Stomach (tissue), 9 donors: ENCODE data around the gene ADM2. TPM values are rescaled to one million over a fixed set of nuclear protein-coding genes. Genes with fewer than 3 reads are reported as not detected.

Experiments used
- DNase-seq, 2 donors: peaks; one replicate each; pipeline versions ENCODE4 v3.0.0 to v3.0.0-alpha.2; 2013 to 2019
- H3K27ac ChIP-seq, 5 donors: fragments of 200-600 bp in 4 of 5; sonication (generic) in 4 of 5; one replicate each; pipeline ENCODE4 v1.5.1; 2013 to 2019; ENCODE audit warnings: mild to moderate bottlenecking in 1 of 5, moderate library complexity in 1 of 5
- H3K27me3 ChIP-seq, 3 donors: fragments of 200-600 bp; sonication (generic); one replicate each; pipeline ENCODE4 v1.5.1; 2017 to 2019; ENCODE audit warnings: mixed run types in 1 of 3
- H3K36me3 ChIP-seq, 4 donors: fragments of 200-600 bp; sonication (generic); 1 replicate in 3 of 4; 2 replicates in 1 of 4; pipeline ENCODE4 v1.5.1; 2016 to 2019
- H3K4me1 ChIP-seq, 4 donors: fragments of 200-600 bp; sonication (generic); one replicate each; pipeline ENCODE4 v1.5.1; 2016 to 2019
- H3K4me3 ChIP-seq, 4 donors: fragments of 200-600 bp; sonication (generic) in 3 of 4; one replicate each; pipeline ENCODE4 v1.5.1; 2016 to 2019; ENCODE audit warnings: mild to moderate bottlenecking in 1 of 4
- H3K9me3 ChIP-seq, 4 donors: fragments of 200-600 bp; sonication (generic); one replicate each; pipeline ENCODE4 v1.5.1; 2016 to 2019
- EP300 ChIP-seq: sonication (generic); formaldehyde crosslinking; IDR thresholded peaks from one replicate; pipeline ENCODE4 v1.6.1; 2017; ENCODE audit warnings: antibody characterized with exemption
- POLR2A ChIP-seq, 4 donors: fragments of 450-650 bp; IDR thresholded peaks; one replicate each; pipeline ENCODE4 v1.6.1; 2016; ENCODE audit warnings: antibody characterized with exemption in 4 of 4, control low read depth in 2 of 4, mild to moderate bottlenecking in 1 of 4, moderate library complexity in 1 of 4
- POLR2AphosphoS5 ChIP-seq, 3 donors: sonication (generic); formaldehyde crosslinking; IDR thresholded peaks; one replicate each; pipeline ENCODE4 v1.6.1; 2016; ENCODE audit warnings: antibody characterized with exemption in 3 of 3
- WGBS, 5 donors: extraction: QIAGEN DNeasy Blood & Tissue Kit in 3 of 5; methylation state at CpG; one replicate each; pipeline versions ENCODE4 v1.1.5 to v1.1.7; 2013 to 2018; 5-methylcytosine and 5-hydroxymethylcytosine counted together
- intact Hi-C: fragments of 100-400 bp; cut with DNase I; formaldehyde crosslinking; loops from one replicate; pipeline ENCODE4 v1.15.1; 2023; ENCODE audit warnings: low total_unique reads
- polyA plus RNA-seq, 3 donors: library from polyadenylated mRNA; stranded (reverse); fragments of 200-250 nt; gene quantifications; one replicate each; pipeline ENCODE4 v1.2.3, GENCODE V29; 2013
- total RNA-seq, 5 donors: library from RNA; depleted of rRNA; stranded (reverse); fragments of >200 nt; gene quantifications; one replicate each; pipeline versions ENCODE4 v1.1.0 to v1.2.3, GENCODE V29; 2014 to 2016
- TF ChIP-seq, protein P1 (sequence below), 7 experiments: fragments of 450-650 bp in 4 of 7; fragments of 200-600 bp in 3 of 7; sonication (generic) in 3 of 7; IDR thresholded peaks; one replicate each; pipeline ENCODE4 v1.5.1; 2016 to 2019; ENCODE audit warnings: antibody characterized with exemption in 7 of 7, control low read depth in 2 of 7, mild to moderate bottlenecking in 1 of 7
- donor health status: healthy with polysubstance abuse.
- donor health status: Bipolar disorder and iron deficiency.
- donor health status: healthy.

The ADM2 gene
- total and polyA plus RNA-seq, 8 donors = 0.37 to 3.7 (median 1.5) TPM; not detected in 3

DNA sequence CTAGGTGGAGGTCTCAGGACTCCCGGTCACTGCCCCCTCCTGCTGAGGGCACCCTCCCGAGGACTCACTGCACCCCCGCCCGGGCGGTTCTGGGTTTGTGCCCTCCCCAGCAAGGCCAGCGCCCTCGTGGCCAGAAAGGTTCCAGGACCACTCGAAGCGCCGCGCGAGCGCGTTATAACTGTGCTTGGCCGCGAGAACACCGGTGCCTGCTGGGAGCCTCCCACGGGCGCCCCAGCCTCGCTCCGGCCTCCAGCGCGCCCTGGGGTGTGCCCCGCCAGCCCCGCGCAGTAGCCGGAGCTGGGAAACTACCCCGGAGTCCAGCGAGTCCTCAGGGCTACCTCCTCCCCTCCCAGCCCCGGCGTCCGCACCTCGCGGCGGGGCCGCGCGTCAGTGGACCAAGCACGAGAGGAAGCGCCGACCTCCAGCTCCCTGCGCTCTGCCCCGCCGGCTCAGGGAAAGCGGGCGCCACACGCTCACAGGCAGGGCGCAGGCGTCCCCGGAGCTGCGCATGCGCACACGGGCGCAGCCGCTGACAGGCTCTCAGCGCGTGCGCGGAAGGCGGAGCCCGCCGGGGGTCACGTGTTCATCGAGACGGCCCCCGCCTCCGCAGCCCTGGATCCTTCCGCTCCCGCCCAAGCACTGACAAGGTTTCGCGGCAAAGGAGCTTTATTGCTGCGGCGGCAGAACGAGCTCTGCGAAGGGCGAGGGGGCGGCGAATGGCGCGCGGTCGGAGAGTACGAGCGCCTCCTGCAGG lies 43.9 kb downstream of the ADM2 start, which contains the start of gene SCO2:
TSS of gene SCO2 (minus strand) at position 495 of the 754 bp plus-strand sequence. CDS start 1,187 bp downstream, outside the sequence.
- peaks cover 0 to 12% (median 0%) of the 10 kb centered on the region in 3 donors for H3K27me3 ChIP-seq
- peak within 1 kb of the TSS; percentile 63 to 86 (median 80) for H3K4me3 ChIP-seq
- DNase-seq = peak; percentile 98 to 99
- intact Hi-C loops = no loop called here
- H3K36me3 ChIP-seq = peaks cover 24 to 41% (median 40%) of the 10 kb centered on the region in 4 donors
- H3K4me1 ChIP-seq = peaks cover 41 to 63% (median 61%) of the 10 kb centered on the region in 4 donors
- peak within 1 kb of the TSS; percentile 92 to 98 (median 94) for H3K27ac ChIP-seq
- TF ChIP-seq POLR2AphosphoS5 (IDR thresholded peaks at IDR 0.05) (peak in 2 of 3 donors; percentile 81 to 98), POLR2A (IDR thresholded peaks at IDR 0.05) (peak in 1 of 4 donors; percentile 57), EP300 (no peak)
- TF ChIP-seq, protein P1, sequence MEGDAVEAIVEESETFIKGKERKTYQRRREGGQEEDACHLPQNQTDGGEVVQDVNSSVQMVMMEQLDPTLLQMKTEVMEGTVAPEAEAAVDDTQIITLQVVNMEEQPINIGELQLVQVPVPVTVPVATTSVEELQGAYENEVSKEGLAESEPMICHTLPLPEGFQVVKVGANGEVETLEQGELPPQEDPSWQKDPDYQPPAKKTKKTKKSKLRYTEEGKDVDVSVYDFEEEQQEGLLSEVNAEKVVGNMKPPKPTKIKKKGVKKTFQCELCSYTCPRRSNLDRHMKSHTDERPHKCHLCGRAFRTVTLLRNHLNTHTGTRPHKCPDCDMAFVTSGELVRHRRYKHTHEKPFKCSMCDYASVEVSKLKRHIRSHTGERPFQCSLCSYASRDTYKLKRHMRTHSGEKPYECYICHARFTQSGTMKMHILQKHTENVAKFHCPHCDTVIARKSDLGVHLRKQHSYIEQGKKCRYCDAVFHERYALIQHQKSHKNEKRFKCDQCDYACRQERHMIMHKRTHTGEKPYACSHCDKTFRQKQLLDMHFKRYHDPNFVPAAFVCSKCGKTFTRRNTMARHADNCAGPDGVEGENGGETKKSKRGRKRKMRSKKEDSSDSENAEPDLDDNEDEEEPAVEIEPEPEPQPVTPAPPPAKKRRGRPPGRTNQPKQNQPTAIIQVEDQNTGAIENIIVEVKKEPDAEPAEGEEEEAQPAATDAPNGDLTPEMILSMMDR (IDR thresholded peaks at IDR 0.05) = peak in 2 of 7 experiments; percentile 11 to 27
- WGBS, 5 donors = 0 to 2% (median 1%) methylated on average over 13 to 84 of the region's 84 CpGs
- no peaks in the 10 kb centered on the region for H3K9me3 ChIP-seq

DNA sequence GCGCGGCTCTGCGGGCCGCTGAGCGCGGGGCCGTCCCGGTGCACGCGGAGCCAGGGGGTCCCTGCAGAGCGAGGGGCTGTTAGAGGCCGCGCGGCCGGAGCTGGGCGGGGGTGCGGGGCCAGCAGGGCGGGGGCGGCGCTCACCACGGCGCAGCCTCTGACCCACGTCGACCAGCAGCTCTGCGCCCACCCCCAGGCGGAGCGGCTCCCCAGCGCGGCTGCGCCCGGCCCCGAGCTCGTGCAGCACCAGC lies 44.4 kb downstream of the ADM2 start:
- no peak for DNase-seq
- Histone ChIP-seq H3K9me3 (no peaks in the 10 kb centered on the region), H3K4me1 (peaks cover 46 to 68% (median 66%) of the 10 kb centered on the region in 4 donors), H3K36me3 (peaks cover 24 to 36% (median 35%) of the 10 kb centered on the region in 4 donors), H3K4me3 (peak overlapping the region; percentile 63 to 86 (median 80)), H3K27me3 (peaks cover 0 to 17% (median 0%) of the 10 kb centered on the region in 3 donors), H3K27ac (peak overlapping the region; percentile 92 to 98 (median 94))
- intact Hi-C loops = no loop called here
- WGBS, 5 donors = 0 to 1% (median 0%) methylated on average over 10 to 33 of the region's 33 CpGs; no CpG with 5 or more reads in 1 of the 5 donors
- TF ChIP-seq, protein P1 (IDR thresholded peaks at IDR 0.05) = peak in 2 of 7 experiments; percentile 5 to 25
- no peak for TF ChIP-seq EP300
- no peak for TF ChIP-seq POLR2AphosphoS5 (IDR thresholded peaks at IDR 0.05)
- TF ChIP-seq POLR2A (IDR thresholded peaks at IDR 0.05) = no peak

DNA sequence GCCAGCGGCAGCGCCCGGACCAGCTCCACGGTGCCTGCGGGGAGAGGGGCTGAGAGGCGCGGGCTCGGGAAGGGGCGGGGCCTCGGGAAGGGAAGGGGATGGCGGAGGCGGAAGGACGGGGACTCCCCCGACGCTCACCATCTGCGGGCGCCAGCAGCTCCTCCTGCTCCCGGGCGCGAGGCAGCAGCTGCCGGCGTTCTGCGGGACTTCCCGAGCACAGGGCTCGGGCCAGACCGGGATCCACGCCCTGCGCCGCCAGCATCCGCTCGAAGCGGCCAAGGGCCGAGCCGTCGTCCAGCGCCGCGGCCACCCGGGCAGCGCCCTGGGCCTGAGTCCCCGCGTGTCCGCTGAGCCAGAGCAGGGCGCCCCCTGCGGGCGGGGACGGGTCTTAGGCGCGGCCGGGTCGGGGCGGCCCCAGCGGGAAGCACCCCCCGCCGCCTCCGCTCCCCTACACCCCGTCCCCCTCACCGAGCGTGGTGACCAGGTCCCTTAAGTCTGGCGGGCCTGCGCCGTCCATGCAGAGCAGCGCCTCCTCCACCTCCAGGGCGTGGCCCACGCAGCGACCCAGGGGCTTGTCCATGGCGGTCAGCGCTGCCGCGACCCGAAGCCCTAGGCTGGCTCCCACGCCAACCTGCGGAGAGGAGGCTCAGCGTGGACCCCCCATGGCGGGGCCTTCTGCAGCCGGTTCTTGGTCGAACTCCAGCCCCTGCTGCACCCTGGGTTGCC lies 44.9 kb downstream of the ADM2 start:
- peak; percentile 83 to 94 for DNase-seq
- H3K9me3 ChIP-seq = no peaks in the 10 kb centered on the region
- TF ChIP-seq POLR2AphosphoS5 (IDR thresholded peaks at IDR 0.05) (peak in 2 of 3 donors; percentile 36 to 65), EP300 (no peak), POLR2A (IDR thresholded peaks at IDR 0.05) (no peak)
- TF ChIP-seq, protein P1 (IDR thresholded peaks at IDR 0.05) = peak in 5 of 7 experiments; percentile 8 to 74 (median 54)
- peak overlapping the region; percentile 92 to 98 (median 94) for H3K27ac ChIP-seq
- H3K27me3 ChIP-seq = peaks cover 0 to 22% (median 0%) of the 10 kb centered on the region in 3 donors
- peaks cover 51 to 73% (median 71%) of the 10 kb centered on the region in 4 donors for H3K4me1 ChIP-seq
- H3K4me3 ChIP-seq = peak overlapping the region; percentile 63 to 86 (median 80)
- WGBS, 5 donors = 0 to 5% (median 1%) methylated on average over 1 to 76 of the region's 77 CpGs
- peaks cover 24 to 31% (median 30%) of the 10 kb centered on the region in 4 donors for H3K36me3 ChIP-seq
- intact Hi-C loops = no loop called here
